K562 (cell line): Measurements from ENCODE around the gene PRKG1. TPM values are rescaled to one million over a fixed set of nuclear protein-coding genes. Genes with fewer than 3 reads are reported as not detected.

Experiments
- ATAC-seq: fragments of 200-7000 bp; cut with Tn5 transposase; 3 replicates; pipeline ENCODE4 v1.9.1; 2020; ENCODE audit warnings: moderate library complexity
- BruUV-seq: library from RNA; stranded (reverse); fragments of 400-500 nt; replicated peaks from 2 replicates; lab custom pipeline; 2021; lab: Mats Ljungman, UMichigan
- CTCF ChIA-PET: fragments of 300-600 bp; formaldehyde crosslinking; extraction: SDS; loops from one replicate; lab custom pipeline; 2021; ENCODE audit warnings: low intra/inter-chr PET ratio; lab: Yijun Ruan, JAX
- POLR2A ChIA-PET: fragments of 300-600, 350-650 bp; sonication (Branson Sonifier 250); formaldehyde crosslinking; extraction: SDS; loops from one replicate; lab custom pipeline; 2021; ENCODE audit warnings: antibody characterized with exemption, inconsistent platforms; lab: Yijun Ruan, JAX
- DNase-seq, 4 experiments: peaks; one replicate each; pipeline versions ENCODE4 v3.0.0 to v3.0.0-alpha.2; 2011 to 2018; ENCODE audit warnings: low spot score in 3 of 4, mixed read lengths in 3 of 4; ENCODE audit errors: extremely low read depth in 1 of 4
- FAIRE-seq: peaks from 2 replicates; lab custom pipeline; 2011; peaks lifted over from hg19 to GRCh38; lab: Jason Lieb, UNC
- H2AFZ ChIP-seq: 2 replicates; pipeline ENCODE4 v1.6.0; 2011; ENCODE audit warnings: low read depth, low read length, control low read depth, inconsistent platforms
- H3K27ac ChIP-seq: fragments of 200-600 bp; 3 replicates; pipeline ENCODE4 v1.8.0; 2011; ENCODE audit warnings: low read depth, mild to moderate bottlenecking, control low read depth, inconsistent platforms, low read length, moderate library complexity, mixed read lengths; ENCODE audit errors: extremely low read depth
- H3K27me3 ChIP-seq, 2 experiments: fragments of 300-600 bp in 1 of 2; 2 replicates in 1 of 2; 3 replicates in 1 of 2; pipeline versions ENCODE4 v1.6.0 to v1.8.0; 2011; ENCODE audit warnings: inconsistent platforms in 2 of 2, low read length in 2 of 2, mild to moderate bottlenecking in 1 of 2, mixed read lengths in 1 of 2, moderate library complexity in 1 of 2; ENCODE audit not compliant: control insufficient read depth in 2 of 2, insufficient read depth in 2 of 2
- H3K36me3 ChIP-seq: fragments of 300-600 bp; 3 replicates; pipeline ENCODE4 v1.8.0; 2011; ENCODE audit warnings: mild to moderate bottlenecking, low read length, inconsistent platforms; ENCODE audit not compliant: control insufficient read depth, insufficient read depth
- H3K4me1 ChIP-seq, 2 experiments: fragments of 200-600 bp in 1 of 2; replicated peaks in 1 of 2; 2 replicates in 1 of 2; 3 replicates in 1 of 2; pipeline versions ENCODE4 v1.5.1 to v1.8.0; 2011; ENCODE audit warnings: inconsistent platforms in 2 of 2, low read length in 2 of 2, mild to moderate bottlenecking in 1 of 2, mixed read lengths in 1 of 2, moderate library complexity in 1 of 2; ENCODE audit not compliant: control insufficient read depth in 2 of 2, insufficient read depth in 2 of 2
- H3K4me2 ChIP-seq: 2 replicates; pipeline ENCODE4 v1.6.1; 2011; ENCODE audit warnings: low read length, control low read depth, inconsistent platforms, mixed read lengths; ENCODE audit not compliant: insufficient read depth
- H3K4me3 ChIP-seq: fragments of 200-600 bp; sonication (generic), shearing (Covaris generic); 2 replicates; pipeline ENCODE4 v1.5.1; 2016; ENCODE audit warnings: control low read depth, inconsistent platforms
- H3K79me2 ChIP-seq: fragments of 200-600 bp; 3 replicates; pipeline ENCODE4 v1.8.0; 2011; ENCODE audit warnings: low read length, inconsistent platforms; ENCODE audit not compliant: control insufficient read depth, insufficient read depth
- H3K9ac ChIP-seq, 2 experiments: 2 replicates each; pipeline versions ENCODE4 v1.6.0 to v1.6.1; 2011; ENCODE audit warnings: low read depth in 2 of 2, low read length in 2 of 2, control low read depth in 1 of 2, inconsistent platforms in 1 of 2, mild to moderate bottlenecking in 1 of 2, mixed read lengths in 1 of 2; ENCODE audit not compliant: insufficient read depth in 1 of 2
- H3K9me1 ChIP-seq: one replicate; pipeline ENCODE4 v1.6.0; 2011; ENCODE audit warnings: inconsistent platforms, mild to moderate bottlenecking, low read length, moderate library complexity; ENCODE audit not compliant: control insufficient read depth, insufficient read depth
- H3K9me3 ChIP-seq: replicated peaks from 2 replicates; pipeline ENCODE4 v1.5.1; 2011; ENCODE audit warnings: low read depth, low read length, inconsistent platforms; ENCODE audit not compliant: control insufficient read depth, insufficient read depth
- H4K20me1 ChIP-seq: replicated peaks from 2 replicates; pipeline ENCODE4 v1.6.1; 2011; ENCODE audit warnings: low read length, inconsistent platforms, mixed read lengths; ENCODE audit not compliant: control insufficient read depth, insufficient read depth
- ADNP ChIP-seq: fragments of 200-800 bp; sonication (Bioruptor generic); IDR thresholded peaks from 2 replicates; pipeline ENCODE4 v1.6.1; 2016; ENCODE audit warnings: missing genetic modification characterization, missing compliant biosample characterization
- CBFB ChIP-seq: sonication (generic); formaldehyde crosslinking; IDR thresholded peaks from 2 replicates; pipeline ENCODE4 v1.4.0; 2020; ENCODE audit warnings: mild to moderate bottlenecking, missing genetic modification reagents
- DPF2 ChIP-seq: fragments of 450-650 bp; IDR thresholded peaks from 2 replicates; pipeline ENCODE4 v1.6.1; 2016
- EGR1 ChIP-seq: fragments of 450-650 bp; conservative IDR thresholded peaks from 2 replicates; pipeline ENCODE4 v1.6.1; 2017; ENCODE audit warnings: mild to moderate bottlenecking
- KDM2B ChIP-seq: fragments of 250-450 bp; sonication (Bioruptor Pico); IDR thresholded peaks from 2 replicates; pipeline ENCODE4 v1.8.0; 2021; ENCODE audit warnings: mild to moderate bottlenecking, moderate library complexity
- KDM5B ChIP-seq: fragments of 200-600 bp; sonication (generic); IDR thresholded peaks from 2 replicates; pipeline ENCODE4 v1.6.1; 2012; ENCODE audit warnings: low read depth, mild to moderate bottlenecking, moderate library complexity, low read length, control low read depth, inconsistent platforms; ENCODE audit not compliant: insufficient replicate concordance
- KLF1 ChIP-seq: fragments of 450-650 bp; IDR thresholded peaks from 2 replicates; pipeline ENCODE4 v1.6.1; 2016; ENCODE audit warnings: missing genetic modification characterization, missing compliant biosample characterization
- NR1H2 ChIP-seq: sonication (generic); formaldehyde crosslinking; IDR thresholded peaks from 2 replicates; pipeline ENCODE4 v1.4.0; 2020; ENCODE audit warnings: mild to moderate bottlenecking, missing genetic modification reagents
- PRMT5 ChIP-seq: sonication (generic); formaldehyde crosslinking; IDR thresholded peaks from 2 replicates; pipeline ENCODE4 v1.5.0; 2020; ENCODE audit warnings: missing genetic modification reagents
- RBFOX2 ChIP-seq: fragments of 200-400 bp; formaldehyde crosslinking; IDR thresholded peaks from 2 replicates; pipeline ENCODE4 v1.6.1; 2017; ENCODE audit warnings: low read depth, mild to moderate bottlenecking, low read length, moderate library complexity
- SMARCC2 ChIP-seq: fragments of 450-650 bp; IDR thresholded peaks from 2 replicates; pipeline ENCODE4 v1.6.1; 2017; ENCODE audit warnings: antibody characterized with exemption, moderate library complexity, mild to moderate bottlenecking, low read depth
- U2AF2 ChIP-seq: fragments of 200-400 bp; formaldehyde crosslinking; optimal IDR thresholded peaks from 2 replicates; pipeline ENCODE3; 2017; ENCODE audit warnings: low read depth, mild to moderate bottlenecking, low read length
- ZNF133 ChIP-seq: fragments of 250-450 bp; sonication (Bioruptor Pico); IDR thresholded peaks from 2 replicates; pipeline ENCODE4 v1.4.0; 2020; ENCODE audit warnings: mild to moderate bottlenecking
- WGBS: fragments of 100-300 bp; shearing (Covaris generic); methylation state at CpG from one replicate; pipeline ENCODE4 v1.1.6; 2016; ENCODE audit warnings: low coverage, mixed read lengths; ENCODE audit not compliant: insufficient coverage; ENCODE audit errors: missing lambda C conversion rate; 5-methylcytosine and 5-hydroxymethylcytosine counted together
- in situ Hi-C: fragments of 300-500 bp; cut with MboI; formaldehyde crosslinking; loops from 4 replicates; pipeline ENCODE4 v1.15.0; 2018; ENCODE audit warnings: inconsistent platforms, mixed read lengths
- intact Hi-C: fragments of 100-400 bp; cut with micrococcal nuclease; formaldehyde crosslinking; loops from 2 replicates; pipeline ENCODE4 v1.14.2; 2022
- polyA plus RNA-seq, 8 experiments: library from polyadenylated mRNA; depleted of rRNA in 4 of 8; stranded (reverse) in 5 of 8; unstranded in 3 of 8; fragments of >200 nt; fragmentation: Nextera tagmentation in 2 of 8; fragmentation: Illumina TruSeq in 1 of 8; extraction: Ambion mirVana in 2 of 8; extraction: Trizol in 1 of 8; gene quantifications; 2 replicates each; pipeline versions ENCODE4 v1.2.1 to v1.2.3, GENCODE V29; 2011 to 2014; ENCODE audit warnings: inconsistent platforms in 1 of 8, missing spikeins in 1 of 8
- total RNA-seq, 7 experiments: library from RNA; depleted of rRNA in 6 of 7; stranded (reverse); fragments of >200 nt in 6 of 7; fragmentation: Illumina TruSeq in 2 of 7; extraction: Trizol in 2 of 7; gene quantifications; 2 replicates each; pipeline versions ENCODE4 v1.2.1 to v1.2.3, GENCODE V29; 2011 to 2021; ENCODE audit warnings: low replicate concordance in 1 of 7

Gene PRKG1
- total and polyA plus RNA-seq, 9 of the 15 experiments (the other 6 are each of a cell fraction or from before 2014, with no cell fraction given) = 0.22 TPM; not detected in 8

- DNase-seq (no peak), ATAC-seq (no peak), FAIRE-seq (no peak)
- in situ Hi-C loops = no loop called here
- H3K27me3 ChIP-seq = no peaks in the 10 kb centered on the region
- H3K9me1 ChIP-seq = no peaks in the 10 kb centered on the region
- no peak overlapping the region for H3K27ac ChIP-seq
- no peaks in the 10 kb centered on the region for H3K36me3 ChIP-seq
- H3K9ac ChIP-seq = no peak overlapping the region
- WGBS = 1% methylated on average over 6 of the region's 6 CpGs
- no peaks in the 10 kb centered on the region for H3K79me2 ChIP-seq
- no peaks in the 10 kb centered on the region for H3K9me3 ChIP-seq
- ChIA-PET POLR2A (no interaction called here), CTCF (no interaction called here)
- TF ChIP-seq ADNP (tag) (no peak), ZNF133 (CRISPR knock-in tag) (no peak), NR1H2 (no peak)
- H3K4me3 ChIP-seq = no peak overlapping the region
- no peak overlapping the region for H3K4me2 ChIP-seq
- H2AFZ ChIP-seq = no peak overlapping the region
- no peaks in the 10 kb centered on the region for H3K4me1 ChIP-seq
- BruUV-seq = no TSS peak
- intact Hi-C loops = no loop called here
- no peaks in the 10 kb centered on the region for H4K20me1 ChIP-seq
These were observed 27.6 kb upstream of the PRKG1 start for GRCh38 chr10:51046654-51047053.

- in situ Hi-C loops (no loop called here), intact Hi-C loops (no loop called here)
- Histone ChIP-seq H3K4me3 (no peak overlapping the region), H3K9ac (no peak overlapping the region), H4K20me1 (no peaks in the 10 kb centered on the region), H3K4me2 (no peak overlapping the region), H2AFZ (no peak overlapping the region), H3K9me1 (no peaks in the 10 kb centered on the region), H3K27me3 (no peaks in the 10 kb centered on the region), H3K4me1 (no peaks in the 10 kb centered on the region), H3K9me3 (no peaks in the 10 kb centered on the region), H3K27ac (no peak overlapping the region), H3K36me3 (no peaks in the 10 kb centered on the region), H3K79me2 (no peaks in the 10 kb centered on the region)
- FAIRE-seq (no peak), ATAC-seq (no peak), DNase-seq (no peak)
- ChIA-PET CTCF (no interaction called here), POLR2A (no interaction called here)
- no peak for TF ChIP-seq EGR1
- TF ChIP-seq SMARCC2 = no peak
- TF ChIP-seq KDM2B (CRISPR knock-in tag) = no peak
- no peak for TF ChIP-seq DPF2
- no peak for TF ChIP-seq PRMT5 (CRISPR knock-in tag)
- no peak for TF ChIP-seq KLF1 (tag)
- TF ChIP-seq U2AF2 = no peak
- TF ChIP-seq CBFB (CRISPR knock-in tag) = no peak
- TF ChIP-seq KDM5B = no peak
- no peak for TF ChIP-seq RBFOX2
- no TSS peak for BruUV-seq
- WGBS = 2% methylated on average over 2 of the region's 2 CpGs
These were observed 26.4 kb upstream of the PRKG1 start for GRCh38 chr10:51047857-51048256.
